IPS-18c (cell line): Measurements from ENCODE around the gene MECP2.

Source experiments
- H3K4me3 ChIP-seq: 2 replicates; pipeline ENCODE4 v1.7.0; 2013; ENCODE audit warnings: low read depth, mild to moderate bottlenecking, low read length, moderate library complexity; ENCODE audit not compliant: insufficient read depth
- H3K9me3 ChIP-seq: one replicate; pipeline ENCODE4 v1.6.1; 2013; ENCODE audit warnings: mild to moderate bottlenecking, low read length, moderate library complexity; ENCODE audit not compliant: control insufficient read depth, insufficient read depth

The MECP2 gene

DNA sequence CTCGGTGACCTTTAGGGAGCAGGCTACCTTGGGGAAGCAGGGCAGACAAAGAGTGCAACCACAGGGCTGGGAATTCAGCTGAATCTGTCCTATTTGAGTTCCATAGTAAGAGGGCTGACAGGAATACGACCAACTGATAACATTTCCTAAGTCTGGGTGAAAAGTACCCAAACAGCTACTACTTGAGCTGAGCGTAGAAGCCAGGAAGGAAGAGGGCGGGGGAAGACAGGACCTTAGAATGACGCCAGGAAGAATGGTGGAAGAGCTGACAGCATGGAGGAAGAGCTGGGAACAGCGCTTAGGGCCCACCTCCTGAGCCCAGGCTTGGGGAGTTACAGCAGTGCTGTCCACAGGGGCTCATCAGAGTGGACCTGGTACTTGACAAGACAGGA, 14.4 kb downstream of the MECP2 start:
- peaks cover 8% of the 10 kb centered on the region for H3K9me3 ChIP-seq
- H3K4me3 ChIP-seq, result no peak overlapping the region

DNA sequence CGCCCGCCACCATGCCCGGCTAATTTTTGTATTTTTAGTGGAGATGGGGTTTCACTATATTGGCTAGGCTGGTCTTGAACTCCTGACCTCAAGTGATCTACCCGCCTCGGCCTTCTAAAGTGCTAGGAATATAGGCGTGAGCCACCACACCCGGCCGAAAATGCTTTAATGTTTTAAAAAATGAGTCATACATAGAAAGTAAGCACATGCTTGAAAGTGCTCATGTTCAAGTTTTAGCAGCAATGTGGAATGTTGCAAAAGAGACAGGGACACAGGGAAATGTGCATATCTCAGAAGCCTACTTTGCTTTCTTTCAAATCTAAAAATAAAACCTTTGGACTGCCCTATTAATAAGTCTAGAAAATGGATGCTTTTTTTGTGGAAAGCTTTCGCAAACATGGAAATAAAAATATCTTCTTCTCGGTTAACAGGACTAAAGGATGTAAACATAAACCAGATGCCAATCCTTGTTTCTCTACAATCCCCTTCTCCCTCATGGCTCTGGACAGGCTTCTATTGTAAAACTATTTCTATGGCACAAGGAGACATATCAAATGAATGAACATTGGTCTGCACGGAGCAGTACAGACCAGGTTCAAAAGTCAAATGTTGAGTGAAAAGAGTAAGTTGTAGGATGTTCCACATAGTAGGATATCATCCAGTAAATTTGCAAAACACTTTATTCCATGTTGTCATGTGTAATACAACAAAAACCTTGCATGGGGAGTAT, 15.0 kb downstream of the MECP2 start:
- Histone ChIP-seq H3K9me3 (peaks cover 6% of the 10 kb centered on the region), H3K4me3 (no peak overlapping the region)

DNA sequence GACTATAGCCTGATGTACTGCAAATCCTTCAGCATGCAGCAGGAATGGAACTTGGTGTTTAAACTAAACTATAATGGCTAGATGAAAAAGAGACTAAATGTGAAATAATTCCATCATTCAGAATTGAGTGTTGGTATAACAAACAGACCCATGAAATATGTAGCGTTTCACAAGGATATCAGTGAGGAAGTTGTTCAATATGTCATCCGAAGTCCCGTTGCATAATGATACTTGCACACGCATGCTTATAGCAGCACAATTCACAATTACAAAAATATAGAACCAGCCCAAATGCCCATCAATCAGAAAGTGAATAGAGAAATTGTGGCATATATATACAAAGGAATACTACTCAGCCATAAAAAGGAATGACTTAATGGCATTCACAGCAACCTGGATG, 20.4 kb downstream of the MECP2 start:
- Histone ChIP-seq H3K4me3 (no peak overlapping the region), H3K9me3 (peaks cover 2% of the 10 kb centered on the region)

DNA sequence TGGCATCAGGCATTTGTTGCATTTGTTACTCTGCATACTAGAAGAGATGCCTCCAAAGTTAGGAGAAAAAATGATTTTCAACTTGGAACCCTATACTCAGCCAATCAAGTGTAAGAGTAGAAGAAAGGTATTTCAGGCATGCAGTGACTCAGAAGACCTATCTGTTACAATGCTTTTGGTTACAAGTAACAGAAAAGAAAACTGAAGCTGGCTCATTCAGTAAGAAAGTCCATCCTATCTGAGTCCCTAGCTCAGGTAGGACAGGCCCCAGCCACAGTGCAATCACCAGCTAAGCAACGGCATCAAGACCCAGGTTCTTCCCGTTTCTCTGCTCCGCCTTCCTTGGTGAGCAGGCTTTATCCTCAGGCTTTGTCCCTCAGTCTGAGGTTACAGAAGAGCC, 23.3 kb downstream of the MECP2 start:
- Histone ChIP-seq H3K4me3 (no peak overlapping the region), H3K9me3 (peaks cover 8% of the 10 kb centered on the region)

DNA sequence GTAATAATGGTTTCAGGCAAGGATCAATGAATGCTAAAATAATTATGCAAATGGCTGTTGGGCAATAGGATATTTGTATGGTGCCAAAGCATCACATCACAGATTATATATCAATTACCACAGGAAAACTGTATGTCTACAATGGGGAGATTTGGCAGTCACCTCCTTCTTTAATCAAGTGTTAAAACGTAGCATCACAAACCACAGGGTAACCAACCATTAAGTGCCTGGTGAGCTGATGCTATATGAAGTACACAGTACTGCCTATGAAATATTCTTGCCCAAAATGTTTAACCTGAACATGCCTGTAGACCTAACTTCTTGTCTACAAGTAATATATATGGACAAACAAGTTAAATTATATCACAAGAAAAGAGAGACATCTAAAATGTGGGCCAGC, 25.3 kb downstream of the MECP2 start:
- Histone ChIP-seq H3K4me3 (no peak overlapping the region), H3K9me3 (peaks cover 10% of the 10 kb centered on the region)

DNA sequence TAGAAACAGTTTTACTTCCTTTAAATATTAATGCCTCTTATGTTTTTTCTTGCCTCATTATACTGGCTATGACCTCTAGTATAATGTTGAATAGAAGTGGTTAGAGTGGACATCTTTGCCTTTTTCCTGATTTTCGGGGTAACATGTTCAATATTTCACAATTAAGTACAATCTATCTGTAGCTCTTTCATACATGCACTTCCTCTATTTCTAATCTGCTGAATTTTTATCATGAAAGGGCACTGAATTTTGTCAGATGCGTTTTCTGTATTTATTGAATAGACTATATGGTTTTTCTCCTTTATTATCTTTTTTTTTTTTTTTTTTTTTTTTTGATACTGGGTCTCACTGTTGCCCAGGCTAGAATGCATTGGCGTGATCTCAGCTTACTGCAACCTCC, 29.0 kb downstream of the MECP2 start:
- H3K9me3 ChIP-seq, result peaks cover 14% of the 10 kb centered on the region
- H3K4me3 ChIP-seq, result no peak overlapping the region

DNA sequence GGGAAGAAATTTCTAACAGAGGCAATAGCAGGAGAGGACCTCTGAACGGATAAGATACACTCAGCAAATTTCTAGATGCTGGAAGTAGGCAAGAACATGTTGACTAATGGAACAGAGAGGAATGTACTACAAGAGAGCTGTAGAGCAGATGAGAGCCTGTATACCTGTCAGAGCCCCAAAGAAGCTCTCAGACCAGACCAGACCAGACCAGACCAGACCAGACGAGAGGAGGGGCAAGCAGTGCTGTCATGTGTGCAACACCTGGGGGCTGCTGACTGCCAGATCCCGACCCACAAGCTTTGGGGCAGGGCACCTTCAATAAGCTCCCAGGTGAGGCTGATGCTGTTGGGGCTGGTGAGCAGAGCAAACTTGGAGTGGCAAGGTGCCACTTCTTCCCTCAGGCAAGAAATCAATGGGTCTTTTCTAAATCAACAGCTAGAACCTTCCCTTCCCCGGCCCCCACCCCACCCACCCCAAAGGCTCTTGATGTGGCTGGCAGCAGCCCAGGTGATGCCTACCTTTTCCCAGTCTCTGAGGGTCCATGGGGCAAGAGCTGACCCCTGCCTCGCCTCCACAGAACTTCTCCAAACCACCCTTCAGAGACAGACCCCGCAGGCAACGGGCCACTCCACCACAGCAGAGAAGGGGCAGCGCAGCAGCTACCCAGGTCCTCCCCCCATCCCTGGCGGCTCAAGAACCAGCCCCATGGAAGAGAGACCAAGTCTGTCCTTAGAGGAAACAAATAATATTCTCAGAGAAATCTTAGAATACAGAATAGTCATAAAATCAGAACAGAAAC, 32.7 kb downstream of the MECP2 start:
- Histone ChIP-seq H3K4me3 (no peak overlapping the region), H3K9me3 (peaks cover 13% of the 10 kb centered on the region)

DNA sequence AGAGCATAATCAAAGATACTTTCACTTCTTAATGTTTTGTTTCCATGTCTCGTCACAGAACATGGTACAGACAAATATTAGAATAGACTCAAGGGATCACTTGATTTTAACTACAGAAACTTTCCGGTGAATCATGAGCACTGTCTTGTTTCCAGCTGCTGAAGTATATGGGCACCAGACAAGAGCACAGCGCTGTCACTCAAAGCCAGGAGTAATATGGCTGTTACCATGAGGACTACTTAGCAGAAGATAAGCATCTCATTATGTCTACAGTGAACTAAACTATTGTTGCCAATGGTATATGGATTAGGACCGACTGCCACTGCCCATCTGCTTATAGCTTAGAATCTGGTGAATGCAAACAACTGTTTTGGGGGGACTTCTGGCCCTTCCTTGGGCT, 34.3 kb downstream of the MECP2 start:
- Histone ChIP-seq H3K4me3 (no peak overlapping the region), H3K9me3 (peaks cover 13% of the 10 kb centered on the region)

DNA sequence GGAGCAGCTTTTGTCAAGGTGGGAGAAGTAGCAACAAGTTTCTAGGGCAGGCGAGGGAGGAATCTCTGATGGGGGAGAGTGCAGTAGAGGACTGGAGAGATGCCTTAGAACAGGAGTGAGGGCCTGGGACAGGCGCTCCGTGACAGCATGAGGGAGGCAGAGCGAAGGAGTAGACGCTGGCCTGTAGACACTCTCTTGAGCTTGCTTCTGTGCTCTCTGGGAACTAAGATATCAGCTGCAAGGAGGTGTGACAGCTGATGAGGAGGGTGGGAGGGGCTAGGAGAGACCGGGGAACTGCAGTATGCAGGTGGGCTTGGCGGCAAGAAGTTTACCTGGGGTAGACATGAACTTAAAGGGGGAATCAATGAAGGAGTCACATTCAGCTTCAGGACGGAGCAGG, 35.7 kb downstream of the MECP2 start:
- no peak overlapping the region for H3K4me3 ChIP-seq
- H3K9me3 ChIP-seq, result peaks cover 11% of the 10 kb centered on the region

DNA sequence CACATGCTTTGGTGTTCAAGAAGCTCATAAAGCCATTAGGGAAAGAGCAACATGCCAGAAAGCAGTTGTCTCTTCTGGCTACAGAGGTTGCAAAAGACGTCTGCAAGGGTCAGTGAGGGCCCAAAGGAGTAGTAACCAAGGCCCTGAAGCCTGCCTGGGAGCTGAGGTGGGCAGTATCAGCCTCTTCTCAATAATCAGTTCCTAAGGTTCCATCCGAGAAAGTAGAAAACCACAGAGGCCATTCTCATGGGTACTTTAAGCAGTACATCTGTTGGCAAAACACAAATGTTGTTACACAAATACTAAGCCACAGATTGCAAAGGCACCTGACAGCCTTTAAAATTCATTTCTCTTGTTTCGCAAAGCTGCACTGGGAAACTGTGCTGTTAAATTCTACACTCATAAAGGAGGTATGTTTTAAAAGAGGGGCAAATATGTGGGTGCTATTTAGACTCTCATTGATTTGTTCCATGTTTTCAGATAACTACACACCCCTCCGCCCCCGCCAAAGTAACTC, 37.7 kb downstream of the MECP2 start:
- H3K4me3 ChIP-seq, result no peak overlapping the region

DNA sequence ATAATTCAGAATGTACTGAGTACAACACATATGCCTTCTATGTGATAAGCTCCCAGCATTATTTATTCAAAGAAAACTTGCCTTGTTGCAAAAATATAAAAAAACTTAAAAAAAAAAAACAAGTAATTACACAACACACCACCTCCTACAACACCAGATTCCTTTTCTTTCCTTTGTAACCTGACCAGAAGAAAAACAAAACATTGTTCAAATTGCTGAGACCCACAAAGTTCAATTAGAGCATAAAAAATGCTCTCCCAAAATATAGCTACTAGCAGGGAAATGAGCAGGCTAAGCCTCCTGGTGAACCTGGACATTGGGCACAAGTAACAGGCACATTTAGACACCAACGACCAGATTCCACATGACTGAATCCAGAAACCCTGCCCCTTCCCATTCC, 38.3 kb downstream of the MECP2 start:
- H3K9me3 ChIP-seq, result peaks cover 7% of the 10 kb centered on the region

More for the DNA sequence above, 37.7 kb downstream of the MECP2 start:
- peaks cover 7% of the 10 kb centered on the region for H3K9me3 ChIP-seq

DNA sequence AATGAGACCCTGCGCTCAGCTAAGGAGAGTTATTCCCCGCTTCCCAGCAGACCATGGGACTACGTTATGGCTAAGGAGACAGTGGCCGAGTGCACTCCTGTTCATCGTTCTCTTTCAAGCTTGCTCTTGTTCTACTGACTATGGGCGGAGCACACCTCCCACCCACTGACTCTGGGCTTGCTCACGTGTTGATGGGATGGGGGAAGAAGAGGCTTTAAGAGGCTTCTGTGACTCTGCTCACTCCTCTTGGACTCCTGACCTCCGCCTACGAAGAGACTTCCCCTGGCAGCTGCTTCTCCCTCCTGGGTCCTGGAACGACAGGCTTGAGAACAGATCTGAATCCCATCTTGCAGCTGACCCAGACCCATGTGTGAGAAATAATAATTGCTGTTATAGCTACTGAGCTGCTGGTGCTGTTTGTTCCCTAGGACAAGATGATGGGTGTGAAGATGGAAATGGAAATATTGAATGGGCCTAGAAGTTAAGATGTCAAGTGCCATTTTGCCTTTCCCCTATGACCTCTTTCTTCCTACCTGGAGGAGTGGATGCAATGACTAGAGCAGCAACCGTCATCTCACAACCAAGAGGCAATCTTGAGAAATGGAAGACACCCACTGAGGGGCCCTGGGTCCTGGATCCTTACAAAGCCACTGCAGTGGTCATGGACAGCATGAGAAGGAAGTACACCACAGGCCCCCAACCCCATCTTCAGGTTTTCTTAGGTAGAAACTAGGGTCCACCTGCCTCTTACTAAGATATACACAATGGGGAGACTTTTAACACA, 39.1 kb downstream of the MECP2 start:
- peaks cover 7% of the 10 kb centered on the region for H3K9me3 ChIP-seq
- H3K4me3 ChIP-seq, result no peak overlapping the region

More for the DNA sequence above, 38.3 kb downstream of the MECP2 start:
- no peak overlapping the region for H3K4me3 ChIP-seq

DNA sequence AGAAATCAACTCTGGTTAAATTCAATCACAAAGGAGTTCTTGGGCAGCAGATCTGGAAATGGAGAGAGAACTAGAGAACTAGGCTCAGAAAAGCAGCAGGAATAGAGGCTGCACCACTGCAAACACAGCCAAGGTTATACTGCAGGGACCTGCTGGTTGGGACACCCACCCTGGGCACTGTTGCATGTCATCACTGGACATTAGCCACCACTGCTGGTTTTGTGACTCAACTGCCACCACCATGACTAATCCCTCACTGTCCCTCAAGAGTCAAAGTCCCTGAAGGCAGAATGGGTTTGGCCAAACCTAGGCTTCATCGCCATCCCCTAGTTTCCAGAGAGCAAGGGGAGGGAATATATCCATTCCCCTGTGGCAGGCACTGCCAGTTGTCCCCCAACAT, 39.7 kb downstream of the MECP2 start:
- Histone ChIP-seq H3K4me3 (no peak overlapping the region), H3K9me3 (peaks cover 7% of the 10 kb centered on the region)

DNA sequence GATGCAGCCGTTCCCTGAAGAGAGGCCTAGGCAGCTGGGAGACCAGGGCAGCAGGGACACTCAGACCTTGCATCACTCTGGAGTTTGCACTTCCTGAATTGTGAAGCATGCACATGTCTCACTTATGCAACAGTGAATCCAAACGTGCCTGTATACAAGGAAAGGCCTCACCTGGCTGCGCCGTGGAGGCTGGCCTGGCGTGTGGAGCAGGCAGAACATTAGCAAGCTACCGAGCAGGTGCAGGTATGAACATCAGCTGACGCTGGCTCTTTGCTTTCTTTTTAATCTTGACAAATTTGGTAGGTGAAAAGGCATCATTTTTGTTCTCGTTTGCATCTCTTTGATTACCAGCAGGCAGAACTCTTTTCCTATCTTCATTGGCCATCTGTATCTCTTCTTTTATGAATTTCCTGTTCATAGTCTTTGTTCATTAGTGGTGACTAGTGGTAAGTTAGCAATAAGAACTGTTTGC, 40.7 kb downstream of the MECP2 start:
- Histone ChIP-seq H3K9me3 (peaks cover 4% of the 10 kb centered on the region), H3K4me3 (no peak overlapping the region)

DNA sequence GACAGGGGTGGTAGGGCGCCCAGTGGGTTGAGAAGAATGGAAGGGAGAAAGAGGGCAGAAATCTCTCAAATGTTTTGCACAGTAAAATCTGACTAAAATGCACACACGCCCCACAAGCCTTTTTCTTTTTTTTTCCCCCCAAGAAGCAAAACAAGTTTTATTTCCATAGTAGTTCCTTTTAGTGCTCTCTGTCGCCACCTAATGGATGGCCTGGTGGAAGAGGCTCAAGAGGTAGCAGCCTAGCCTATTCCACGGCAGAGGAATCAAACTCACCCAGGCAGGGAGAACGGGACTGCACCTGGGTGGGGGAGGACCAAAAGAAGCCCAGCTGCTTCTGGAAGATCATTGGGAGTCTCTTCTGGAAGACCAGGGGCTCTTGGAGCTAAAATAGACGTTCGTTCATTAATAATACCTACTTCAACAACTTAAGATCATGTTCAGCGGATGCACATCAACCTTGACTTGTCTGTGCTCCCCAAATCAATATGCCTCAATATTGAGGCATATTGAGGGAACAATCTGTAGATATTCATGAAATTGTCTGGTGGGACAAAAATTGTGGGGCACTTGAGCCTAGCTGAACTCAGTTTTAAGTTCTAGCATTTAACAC, 46.2 kb downstream of the MECP2 start:
- H3K4me3 ChIP-seq, result no peak overlapping the region
- peaks cover 4% of the 10 kb centered on the region for H3K9me3 ChIP-seq

DNA sequence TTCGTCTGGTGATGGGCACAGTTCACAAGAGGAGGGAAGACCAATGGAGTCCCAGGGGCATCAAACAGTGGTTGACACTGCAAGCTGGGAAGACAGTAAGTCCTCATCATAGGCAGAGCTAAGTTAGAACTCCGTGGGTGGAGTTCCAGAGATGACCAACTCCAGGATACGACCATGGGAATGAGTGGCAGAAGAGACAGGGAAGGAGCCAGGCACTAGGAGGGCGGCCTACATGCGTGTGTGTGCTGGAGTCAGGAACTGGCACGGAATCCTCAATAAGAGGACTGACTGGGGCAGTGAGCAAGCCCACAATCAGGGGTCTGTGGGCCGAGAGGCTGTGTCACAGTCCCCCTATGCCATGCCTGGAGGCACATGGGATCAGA, 47.4 kb downstream of the MECP2 start:
- Histone ChIP-seq H3K9me3 (peaks cover 4% of the 10 kb centered on the region), H3K4me3 (no peak overlapping the region)
